ENCODE measurements around the gene STARD5. TPM values are rescaled to one million over a fixed set of nuclear protein-coding genes. Genes with fewer than 3 reads are reported as not detected.

STARD5 gene
- total and polyA plus RNA-seq, 11 donors = 0.49 to 3.7 (median 1.4) TPM

- TF ChIP-seq CTCF (IDR thresholded peaks at IDR 0.05) = no peak
- no peak for TF ChIP-seq POLR2A (IDR thresholded peaks at IDR 0.05)
- ATAC-seq = peak in 3 of 4 donors; percentile 35 to 61 (median 43)
- 79 to 92% (median 88%) methylated on average over 10 of the region's 10 CpGs for WGBS, 4 donors
- Histone ChIP-seq H3K4me1 (peaks cover 0 to 43% (median 5%) of the 10 kb centered on the region in 12 donors), H3K9me3 (no peaks in the 10 kb centered on the region), H3K27ac (peak overlapping the region in 7 of 12 donors; percentile 17 to 90 (median 47)), H3K4me3 (no peak overlapping the region), H3K27me3 (no peaks in the 10 kb centered on the region), H3K36me3 (peaks cover 0 to 48% (median 25%) of the 10 kb centered on the region in 9 donors)
- no peak for DNase-seq
- intact Hi-C loops (cut with DNase I) = no loop called here
Observed at GRCh38 chr15:81311752-81312464, 12.0 kb downstream of the STARD5 start.

GRCh38 chr15:81310480-81310879 lies 13.5 kb downstream of the STARD5 start:
- Histone ChIP-seq H3K27me3 (no peaks in the 10 kb centered on the region), H3K36me3 (peaks cover 0 to 61% (median 39%) of the 10 kb centered on the region in 9 donors), H3K9me3 (no peaks in the 10 kb centered on the region), H3K4me3 (no peak overlapping the region), H3K27ac (peak overlapping the region in 2 of 12 donors; percentile 22 to 90), H3K4me1 (peaks cover 0 to 44% (median 5%) of the 10 kb centered on the region in 12 donors)
- ATAC-seq = no peak
- intact Hi-C loops (cut with DNase I) = no loop called here
- DNase-seq = no peak
- WGBS, 4 donors = 95 to 98% (median 97%) methylated on average over 5 of the region's 5 CpGs
- TF ChIP-seq CTCF (IDR thresholded peaks at IDR 0.05) (no peak), POLR2A (IDR thresholded peaks at IDR 0.05) (no peak)

GRCh38 chr15:81309647-81310450 lies 14.1 kb downstream of the STARD5 start:
- no peak for TF ChIP-seq POLR2A (IDR thresholded peaks at IDR 0.05)
- TF ChIP-seq CTCF (IDR thresholded peaks at IDR 0.05) = no peak
- no peaks in the 10 kb centered on the region for H3K9me3 ChIP-seq
- no peaks in the 10 kb centered on the region for H3K27me3 ChIP-seq
- DNase-seq (no peak), ATAC-seq (peak in 1 of 4 donors; percentile 8)
- H3K27ac ChIP-seq = peak overlapping the region in 2 of 12 donors; percentile 22 to 90
- no peak overlapping the region for H3K4me3 ChIP-seq
- H3K36me3 ChIP-seq = peaks cover 0 to 67% (median 40%) of the 10 kb centered on the region in 9 donors
- peaks cover 0 to 51% (median 5%) of the 10 kb centered on the region in 12 donors for H3K4me1 ChIP-seq
- WGBS, 4 donors = 79 to 90% (median 85%) methylated on average over 8 of the region's 8 CpGs
- intact Hi-C loops (cut with DNase I) = no loop called here

GRCh38 chr15:81308260-81308659 lies 15.7 kb downstream of the STARD5 start:
- Histone ChIP-seq H3K4me3 (no peak overlapping the region), H3K9me3 (no peaks in the 10 kb centered on the region), H3K27ac (no peak overlapping the region), H3K36me3 (peaks cover 0 to 78% (median 53%) of the 10 kb centered on the region in 9 donors), H3K4me1 (peaks cover 0 to 60% (median 10%) of the 10 kb centered on the region in 12 donors), H3K27me3 (no peaks in the 10 kb centered on the region)
- intact Hi-C loops (cut with DNase I) = no loop called here
- DNase-seq = no peak
- 65 to 80% (median 74%) methylated on average over 2 of the region's 2 CpGs for WGBS, 4 donors
- no peak for ATAC-seq
- TF ChIP-seq CTCF (IDR thresholded peaks at IDR 0.05) (no peak), POLR2A (IDR thresholded peaks at IDR 0.05) (no peak)

Measured in heart left ventricle (tissue), 16 donors.